ENCODE data around the gene RPS3. TPM values are rescaled to one million over a fixed set of nuclear protein-coding genes. Genes with fewer than 3 reads are reported as not detected.

Gene RPS3
- total and polyA plus RNA-seq, 2 of the 13 experiments (the other 11 are each of a cell fraction or from before 2014, with no cell fraction given) = 2,143 to 3,616 TPM

GRCh38 chr11:75351791-75352587 is 47.3 kb upstream of the RPS3 start (continued):
- peak; percentile 42; the same call in 1 of the 2 replicates for TF ChIP-seq ZNF280D (CRISPR knock-in tag; IDR thresholded peaks at IDR 0.05)
- peak; percentile 66; the same call in 1 of the 2 replicates for TF ChIP-seq ZNF567 (CRISPR knock-in tag; IDR thresholded peaks at IDR 0.05; ENCODE audit: borderline replicate concordance)
- TF ChIP-seq ZMYM3 (CRISPR knock-in tag; IDR thresholded peaks at IDR 0.05) = peak; percentile 83
- no peak for TF ChIP-seq SALL2 (CRISPR knock-in tag; IDR thresholded peaks at IDR 0.05)
- TF ChIP-seq MYC (CRISPR knock-in tag; IDR thresholded peaks at IDR 0.05; ENCODE audit: borderline replicate concordance) = peak; percentile 19
- TF ChIP-seq, protein P1, sequence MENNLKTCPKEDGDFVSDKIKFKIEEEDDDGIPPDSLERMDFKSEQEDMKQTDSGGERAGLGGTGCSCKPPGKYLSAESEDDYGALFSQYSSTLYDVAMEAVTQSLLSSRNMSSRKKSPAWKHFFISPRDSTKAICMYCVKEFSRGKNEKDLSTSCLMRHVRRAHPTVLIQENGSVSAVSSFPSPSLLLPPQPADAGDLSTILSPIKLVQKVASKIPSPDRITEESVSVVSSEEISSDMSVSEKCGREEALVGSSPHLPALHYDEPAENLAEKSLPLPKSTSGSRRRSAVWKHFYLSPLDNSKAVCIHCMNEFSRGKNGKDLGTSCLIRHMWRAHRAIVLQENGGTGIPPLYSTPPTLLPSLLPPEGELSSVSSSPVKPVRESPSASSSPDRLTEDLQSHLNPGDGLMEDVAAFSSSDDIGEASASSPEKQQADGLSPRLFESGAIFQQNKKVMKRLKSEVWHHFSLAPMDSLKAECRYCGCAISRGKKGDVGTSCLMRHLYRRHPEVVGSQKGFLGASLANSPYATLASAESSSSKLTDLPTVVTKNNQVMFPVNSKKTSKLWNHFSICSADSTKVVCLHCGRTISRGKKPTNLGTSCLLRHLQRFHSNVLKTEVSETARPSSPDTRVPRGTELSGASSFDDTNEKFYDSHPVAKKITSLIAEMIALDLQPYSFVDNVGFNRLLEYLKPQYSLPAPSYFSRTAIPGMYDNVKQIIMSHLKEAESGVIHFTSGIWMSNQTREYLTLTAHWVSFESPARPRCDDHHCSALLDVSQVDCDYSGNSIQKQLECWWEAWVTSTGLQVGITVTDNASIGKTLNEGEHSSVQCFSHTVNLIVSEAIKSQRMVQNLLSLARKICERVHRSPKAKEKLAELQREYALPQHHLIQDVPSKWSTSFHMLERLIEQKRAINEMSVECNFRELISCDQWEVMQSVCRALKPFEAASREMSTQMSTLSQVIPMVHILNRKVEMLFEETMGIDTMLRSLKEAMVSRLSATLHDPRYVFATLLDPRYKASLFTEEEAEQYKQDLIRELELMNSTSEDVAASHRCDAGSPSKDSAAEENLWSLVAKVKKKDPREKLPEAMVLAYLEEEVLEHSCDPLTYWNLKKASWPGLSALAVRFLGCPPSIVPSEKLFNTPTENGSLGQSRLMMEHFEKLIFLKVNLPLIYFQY (CRISPR knock-in tag; IDR thresholded peaks at IDR 0.05; ENCODE audit: borderline replicate concordance) = 0 out of 2 replicates have a peak, but pooled peaks have one; percentile 32
- peak; percentile 17; the same call in 1 of the 2 replicates for TF ChIP-seq SMAD9 (CRISPR knock-in tag; IDR thresholded peaks at IDR 0.05)
- TF ChIP-seq, protein P2, sequence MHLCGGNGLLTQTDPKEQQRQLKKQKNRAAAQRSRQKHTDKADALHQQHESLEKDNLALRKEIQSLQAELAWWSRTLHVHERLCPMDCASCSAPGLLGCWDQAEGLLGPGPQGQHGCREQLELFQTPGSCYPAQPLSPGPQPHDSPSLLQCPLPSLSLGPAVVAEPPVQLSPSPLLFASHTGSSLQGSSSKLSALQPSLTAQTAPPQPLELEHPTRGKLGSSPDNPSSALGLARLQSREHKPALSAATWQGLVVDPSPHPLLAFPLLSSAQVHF (CRISPR knock-in tag; IDR thresholded peaks at IDR 0.05) = peak; percentile 72
- TF ChIP-seq THRA (CRISPR knock-in tag; IDR thresholded peaks at IDR 0.05; ENCODE audit: borderline replicate concordance) = 0 out of 2 replicates have a peak, but pooled peaks have one; percentile 58
- no peak for TF ChIP-seq SP140L (CRISPR knock-in tag; IDR thresholded peaks at IDR 0.05; ENCODE audit: borderline replicate concordance)
- TF ChIP-seq SIX1 (CRISPR knock-in tag; IDR thresholded peaks at IDR 0.05; ENCODE audit: borderline replicate concordance) = no peak
- TF ChIP-seq, protein P3, sequence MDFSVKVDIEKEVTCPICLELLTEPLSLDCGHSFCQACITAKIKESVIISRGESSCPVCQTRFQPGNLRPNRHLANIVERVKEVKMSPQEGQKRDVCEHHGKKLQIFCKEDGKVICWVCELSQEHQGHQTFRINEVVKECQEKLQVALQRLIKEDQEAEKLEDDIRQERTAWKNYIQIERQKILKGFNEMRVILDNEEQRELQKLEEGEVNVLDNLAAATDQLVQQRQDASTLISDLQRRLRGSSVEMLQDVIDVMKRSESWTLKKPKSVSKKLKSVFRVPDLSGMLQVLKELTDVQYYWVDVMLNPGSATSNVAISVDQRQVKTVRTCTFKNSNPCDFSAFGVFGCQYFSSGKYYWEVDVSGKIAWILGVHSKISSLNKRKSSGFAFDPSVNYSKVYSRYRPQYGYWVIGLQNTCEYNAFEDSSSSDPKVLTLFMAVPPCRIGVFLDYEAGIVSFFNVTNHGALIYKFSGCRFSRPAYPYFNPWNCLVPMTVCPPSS (IDR thresholded peaks at IDR 0.05) = no peak
- TF ChIP-seq, protein P4, sequence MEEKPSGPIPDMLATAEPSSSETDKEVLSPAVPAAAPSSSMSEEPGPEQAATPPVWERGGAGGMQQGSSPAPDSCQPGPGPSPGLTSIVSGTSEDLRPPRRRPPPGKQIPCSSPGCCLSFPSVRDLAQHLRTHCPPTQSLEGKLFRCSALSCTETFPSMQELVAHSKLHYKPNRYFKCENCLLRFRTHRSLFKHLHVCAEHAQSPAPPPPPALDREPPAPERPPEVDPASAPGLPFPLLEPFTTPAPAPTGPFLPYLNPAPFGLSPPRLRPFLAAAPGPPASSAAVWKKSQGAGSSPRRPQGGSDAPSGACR (CRISPR knock-in tag; IDR thresholded peaks at IDR 0.05) = no peak
- peak in 1 of 2 experiments; percentile 76; a peak in 2 of 4 replicates for TF ChIP-seq EP300 (IDR thresholded peaks at IDR 0.05; ENCODE audit: low read depth in 2 of 2, low read length in 2 of 2)
- TF ChIP-seq EP300 (CRISPR knock-in tag; IDR thresholded peaks at IDR 0.05; ENCODE audit: borderline replicate concordance) = peak; percentile 58; the same call in 1 of the 2 replicates
- TF ChIP-seq MIXL1 (CRISPR knock-in tag; IDR thresholded peaks at IDR 0.05) = peak; percentile 59; the same call in 1 of the 2 replicates

All from HepG2 (cell line).